Measurements from ENCODE around the gene AKAP4.

DNA sequence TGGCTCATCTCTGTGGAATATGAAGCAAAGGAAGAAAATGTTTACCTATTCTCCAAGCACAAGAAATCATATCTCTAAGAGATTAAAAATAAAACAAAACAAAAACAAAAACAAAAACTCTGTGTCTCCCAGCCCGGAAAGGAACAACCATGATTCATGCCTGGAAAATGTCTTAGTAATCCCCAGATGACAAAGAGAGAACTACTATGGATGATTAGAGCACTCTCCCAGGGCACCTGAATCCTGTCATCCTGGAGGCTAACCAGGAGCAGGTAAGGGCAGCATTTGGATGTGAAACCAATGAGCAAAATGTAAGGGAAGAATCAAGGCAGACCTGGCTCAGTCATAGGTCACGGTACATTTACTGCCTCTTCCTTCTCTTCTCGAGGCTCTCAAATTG, 1.7 kb upstream of the AKAP4 start:
- TF ChIP-seq GABPA (IDR thresholded peaks at IDR 0.05; ENCODE audit: low read depth) (no peak), POLR2AphosphoS5 (IDR thresholded peaks at IDR 0.05; ENCODE audit: low read depth) (no peak)
- TF ChIP-seq, protein P1, sequence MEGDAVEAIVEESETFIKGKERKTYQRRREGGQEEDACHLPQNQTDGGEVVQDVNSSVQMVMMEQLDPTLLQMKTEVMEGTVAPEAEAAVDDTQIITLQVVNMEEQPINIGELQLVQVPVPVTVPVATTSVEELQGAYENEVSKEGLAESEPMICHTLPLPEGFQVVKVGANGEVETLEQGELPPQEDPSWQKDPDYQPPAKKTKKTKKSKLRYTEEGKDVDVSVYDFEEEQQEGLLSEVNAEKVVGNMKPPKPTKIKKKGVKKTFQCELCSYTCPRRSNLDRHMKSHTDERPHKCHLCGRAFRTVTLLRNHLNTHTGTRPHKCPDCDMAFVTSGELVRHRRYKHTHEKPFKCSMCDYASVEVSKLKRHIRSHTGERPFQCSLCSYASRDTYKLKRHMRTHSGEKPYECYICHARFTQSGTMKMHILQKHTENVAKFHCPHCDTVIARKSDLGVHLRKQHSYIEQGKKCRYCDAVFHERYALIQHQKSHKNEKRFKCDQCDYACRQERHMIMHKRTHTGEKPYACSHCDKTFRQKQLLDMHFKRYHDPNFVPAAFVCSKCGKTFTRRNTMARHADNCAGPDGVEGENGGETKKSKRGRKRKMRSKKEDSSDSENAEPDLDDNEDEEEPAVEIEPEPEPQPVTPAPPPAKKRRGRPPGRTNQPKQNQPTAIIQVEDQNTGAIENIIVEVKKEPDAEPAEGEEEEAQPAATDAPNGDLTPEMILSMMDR (IDR thresholded peaks at IDR 0.05; ENCODE audit: insufficient read depth, low read length): no peak
- TF ChIP-seq, protein P2, sequence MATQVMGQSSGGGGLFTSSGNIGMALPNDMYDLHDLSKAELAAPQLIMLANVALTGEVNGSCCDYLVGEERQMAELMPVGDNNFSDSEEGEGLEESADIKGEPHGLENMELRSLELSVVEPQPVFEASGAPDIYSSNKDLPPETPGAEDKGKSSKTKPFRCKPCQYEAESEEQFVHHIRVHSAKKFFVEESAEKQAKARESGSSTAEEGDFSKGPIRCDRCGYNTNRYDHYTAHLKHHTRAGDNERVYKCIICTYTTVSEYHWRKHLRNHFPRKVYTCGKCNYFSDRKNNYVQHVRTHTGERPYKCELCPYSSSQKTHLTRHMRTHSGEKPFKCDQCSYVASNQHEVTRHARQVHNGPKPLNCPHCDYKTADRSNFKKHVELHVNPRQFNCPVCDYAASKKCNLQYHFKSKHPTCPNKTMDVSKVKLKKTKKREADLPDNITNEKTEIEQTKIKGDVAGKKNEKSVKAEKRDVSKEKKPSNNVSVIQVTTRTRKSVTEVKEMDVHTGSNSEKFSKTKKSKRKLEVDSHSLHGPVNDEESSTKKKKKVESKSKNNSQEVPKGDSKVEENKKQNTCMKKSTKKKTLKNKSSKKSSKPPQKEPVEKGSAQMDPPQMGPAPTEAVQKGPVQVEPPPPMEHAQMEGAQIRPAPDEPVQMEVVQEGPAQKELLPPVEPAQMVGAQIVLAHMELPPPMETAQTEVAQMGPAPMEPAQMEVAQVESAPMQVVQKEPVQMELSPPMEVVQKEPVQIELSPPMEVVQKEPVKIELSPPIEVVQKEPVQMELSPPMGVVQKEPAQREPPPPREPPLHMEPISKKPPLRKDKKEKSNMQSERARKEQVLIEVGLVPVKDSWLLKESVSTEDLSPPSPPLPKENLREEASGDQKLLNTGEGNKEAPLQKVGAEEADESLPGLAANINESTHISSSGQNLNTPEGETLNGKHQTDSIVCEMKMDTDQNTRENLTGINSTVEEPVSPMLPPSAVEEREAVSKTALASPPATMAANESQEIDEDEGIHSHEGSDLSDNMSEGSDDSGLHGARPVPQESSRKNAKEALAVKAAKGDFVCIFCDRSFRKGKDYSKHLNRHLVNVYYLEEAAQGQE (IDR thresholded peaks at IDR 0.05; ENCODE audit: insufficient replicate concordance, low read depth): no peak
